Sigmoid colon (tissue), 7 donors: ENCODE data around the gene FLNA. TPM values are rescaled to one million over a fixed set of nuclear protein-coding genes. Genes with fewer than 3 reads are reported as not detected.
"Not testable (repeated sequence)": the region's sequence is repeated elsewhere in the genome, so short reads cannot be mapped to it uniquely, and the experiment has no call there.

ENCODE experiments used
- DNase-seq: peaks from one replicate; pipeline ENCODE4 v3.0.0-alpha.2; 2019
- H3K27ac ChIP-seq, 4 donors: fragments of 200-600 bp; sonication (generic); one replicate each; pipeline ENCODE4 v1.5.1; 2016 to 2019; ENCODE audit warnings: mild to moderate bottlenecking in 1 of 4
- H3K27me3 ChIP-seq, 3 donors: fragments of 200-600 bp; sonication (generic); one replicate each; pipeline ENCODE4 v1.5.1; 2019; ENCODE audit warnings: mild to moderate bottlenecking in 1 of 3
- H3K36me3 ChIP-seq, 4 donors: fragments of 200-600 bp; sonication (generic); one replicate each; pipeline ENCODE4 v1.5.1; 2016 to 2019
- H3K4me1 ChIP-seq, 4 donors: fragments of 200-600 bp; sonication (generic); one replicate each; pipeline ENCODE4 v1.5.1; 2017 to 2019
- H3K4me3 ChIP-seq, 4 donors: fragments of 200-600 bp; sonication (generic); one replicate each; pipeline ENCODE4 v1.5.1; 2017 to 2019; ENCODE audit warnings: mild to moderate bottlenecking in 2 of 4, moderate library complexity in 1 of 4
- H3K9me3 ChIP-seq, 4 donors: fragments of 200-600 bp in 3 of 4; sonication (generic) in 3 of 4; one replicate each; pipeline versions ENCODE4 v1.5.1 to v1.6.1; 2013 to 2019
- CTCF ChIP-seq, 4 experiments: fragments of 450-650 bp in 3 of 4; fragments of 200-600 bp in 1 of 4; IDR thresholded peaks; one replicate each; pipeline ENCODE4 v1.5.1; 2016 to 2019; ENCODE audit warnings: antibody characterized with exemption in 4 of 4, mild to moderate bottlenecking in 3 of 4, moderate library complexity in 2 of 4
- EP300 ChIP-seq, 4 donors: sonication (generic); formaldehyde crosslinking; IDR thresholded peaks; one replicate each; pipeline ENCODE4 v1.6.1; 2017; ENCODE audit warnings: antibody characterized with exemption in 4 of 4
- POLR2A ChIP-seq, 2 donors: fragments of 450-650 bp; IDR thresholded peaks; one replicate each; pipeline ENCODE4 v1.6.1; 2016; ENCODE audit warnings: antibody characterized with exemption in 2 of 2, mild to moderate bottlenecking in 2 of 2, moderate library complexity in 2 of 2
- POLR2AphosphoS5 ChIP-seq, 4 donors: sonication (generic); formaldehyde crosslinking; IDR thresholded peaks; one replicate each; pipeline ENCODE4 v1.6.1; 2017; ENCODE audit warnings: antibody characterized with exemption in 4 of 4
- WGBS, 2 donors: extraction: QIAGEN DNeasy Blood & Tissue Kit; methylation state at CpG; one replicate each; pipeline ENCODE4 v1.1.7; 2013; 5-methylcytosine and 5-hydroxymethylcytosine counted together
- intact Hi-C: fragments of 100-400 bp; cut with DNase I; formaldehyde crosslinking; loops from one replicate; pipeline ENCODE4 v1.15.1; 2023
- polyA plus RNA-seq, 3 donors: library from polyadenylated mRNA; stranded (reverse); fragments of 200-250 nt; gene quantifications; one replicate each; pipeline ENCODE4 v1.2.3, GENCODE V29; 2013
- small RNA-seq, 3 donors: library from RNA; depleted of rRNA; stranded (forward); fragments of <200 nt; gene quantifications; one replicate each; pipeline ENCODE3, GENCODE V24; 2016
- total RNA-seq, 4 donors: library from RNA; depleted of rRNA; stranded (reverse); fragments of >200 nt; gene quantifications; one replicate each; pipeline ENCODE4 v1.1.0, GENCODE V29; 2016
- donor health status: healthy with polysubstance abuse.
- donor health status: Bipolar disorder and iron deficiency.
- donor health status: healthy.

The FLNA gene
- total and polyA plus RNA-seq, 7 donors = 27.0 to 9,435 (median 2,494) TPM

GRCh38 chrX:154303476-154303875, 71.0 kb downstream of the FLNA start:
- intact Hi-C loops = no loop called here
- Histone ChIP-seq H3K4me3 (no peak overlapping the region), H3K27me3 (no peaks in the 10 kb centered on the region), H3K9me3 (no peaks in the 10 kb centered on the region), H3K36me3 (no peaks in the 10 kb centered on the region), H3K27ac (no peak overlapping the region), H3K4me1 (no peaks in the 10 kb centered on the region)
- 72 to 82% methylated on average over 8 of the region's 8 CpGs for WGBS, 2 donors
- TF ChIP-seq POLR2A (IDR thresholded peaks at IDR 0.05) (no peak), POLR2AphosphoS5 (IDR thresholded peaks at IDR 0.05) (no peak), CTCF (IDR thresholded peaks at IDR 0.05) (no peak), EP300 (IDR thresholded peaks at IDR 0.05) (no peak)
- DNase-seq = no peak

DNA sequence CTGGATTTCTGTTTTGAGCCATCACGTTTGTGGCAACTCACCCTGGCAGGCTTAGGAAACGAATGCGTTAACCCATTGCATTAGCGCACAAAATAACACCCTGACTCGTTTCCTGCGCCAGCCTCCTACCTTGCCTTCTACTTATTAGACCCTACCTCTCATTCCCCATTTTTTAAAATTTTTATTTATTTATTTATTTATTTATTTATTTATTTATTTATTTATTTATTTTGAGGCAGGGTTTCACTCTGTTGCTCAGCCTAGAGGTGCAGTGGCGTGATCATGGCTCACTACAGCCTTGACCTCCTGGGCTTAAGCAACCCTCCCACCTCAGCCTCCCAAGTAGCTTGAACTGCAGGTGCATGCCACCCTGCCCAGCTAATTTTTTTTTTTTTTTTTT, 71.4 kb downstream of the FLNA start:
- H3K27ac ChIP-seq, intact Hi-C loops, H3K9me3 ChIP-seq, H3K4me1 ChIP-seq, H3K36me3 ChIP-seq, H3K4me3 ChIP-seq, H3K27me3 ChIP-seq, DNase-seq: not testable (repeated sequence)
- WGBS, 2 donors = 76 to 90% methylated on average over 7 of the region's 7 CpGs

- Histone ChIP-seq H3K27me3 (no peaks in the 10 kb centered on the region), H3K4me1 (no peaks in the 10 kb centered on the region), H3K36me3 (no peaks in the 10 kb centered on the region), H3K9me3 (no peaks in the 10 kb centered on the region), H3K27ac (no peak overlapping the region), H3K4me3 (no peak overlapping the region)
- TF ChIP-seq EP300 (IDR thresholded peaks at IDR 0.05) (no peak), CTCF (IDR thresholded peaks at IDR 0.05) (no peak), POLR2A (IDR thresholded peaks at IDR 0.05) (no peak), POLR2AphosphoS5 (IDR thresholded peaks at IDR 0.05) (no peak)
- no peak for DNase-seq
- intact Hi-C loops = no loop called here
- 86 to 87% methylated on average over 8 of the region's 8 CpGs for WGBS, 2 donors
Observed at GRCh38 chrX:154300816-154301215, 73.6 kb downstream of the FLNA start.

Small RNA genes within 50 kb of the gene (small RNA-seq; reads per million reads assigned to genes)
- gene SNORA70 = 0 reads per million in 3 donors

Other genes starting within 250 kb of the FLNA start
- not detected for gene OPN1LW, start 230.4 kb downstream of the FLNA start, total RNA-seq
- not detected for gene OPN1LW, start 230.4 kb downstream of the FLNA start, polyA plus RNA-seq
- not detected for gene OPN1MW, start 192.0 kb downstream of the FLNA start, total RNA-seq
- gene OPN1MW, start 192.0 kb downstream of the FLNA start, polyA plus RNA-seq = not detected
- gene OPN1MW2, start 154.9 kb downstream of the FLNA start, total RNA-seq = not detected
- not detected for gene OPN1MW2, start 154.9 kb downstream of the FLNA start, polyA plus RNA-seq
- under 1 TPM in 1 of 4 donors, not detected in 3; 0.54 TPM for gene OPN1MW3, start 117.1 kb downstream of the FLNA start, total RNA-seq
- gene OPN1MW3, start 117.1 kb downstream of the FLNA start, polyA plus RNA-seq = not detected
- not detected for gene TEX28, start 79.5 kb downstream of the FLNA start, total RNA-seq
- not detected for gene TEX28, start 79.5 kb downstream of the FLNA start, polyA plus RNA-seq
- under 1 TPM in 1 of 4 donors, not detected in 3; under 0.01 TPM for gene TKTL1, start 78.8 kb downstream of the FLNA start, total RNA-seq
- under 1 TPM in 1 of 3 donors, not detected in 2; 0.31 TPM for gene TKTL1, start 78.8 kb downstream of the FLNA start, polyA plus RNA-seq
- gene EMD, start 4.7 kb upstream of the FLNA start, total RNA-seq = 10 to 100 TPM; 44.3 to 66.8 (median 48.6) TPM
- 10 to 100 TPM; 40.7 to 87.9 (median 42.6) TPM for gene EMD, start 4.7 kb upstream of the FLNA start, polyA plus RNA-seq
- 1,000 to 10,000 TPM; 3,138 to 8,651 (median 6,770) TPM for gene RPL10, start 23.7 kb upstream of the FLNA start, total RNA-seq
- 1,000 to 10,000 TPM; 4,760 to 8,094 (median 5,003) TPM for gene RPL10, start 23.7 kb upstream of the FLNA start, polyA plus RNA-seq
- gene DNASE1L1, start 34.6 kb upstream of the FLNA start, total RNA-seq = 10 to 100 TPM; 10.9 to 21.8 (median 16.6) TPM
- gene DNASE1L1, start 34.6 kb upstream of the FLNA start, polyA plus RNA-seq = 10 to 100 TPM; 15.5 to 25.7 (median 17.4) TPM
- gene TAFAZZIN, start 36.9 kb upstream of the FLNA start, total RNA-seq = 10 to 100 TPM; 35.7 to 58.2 (median 36.6) TPM
- gene TAFAZZIN, start 36.9 kb upstream of the FLNA start, polyA plus RNA-seq = 10 to 100 TPM in 1 of 3 donors, 1 to 10 TPM in 2; 8.4 to 48.0 (median 9.2) TPM
- gene ATP6AP1, start 54.0 kb upstream of the FLNA start, total RNA-seq = 10 to 100 TPM; 16.5 to 54.6 (median 27.0) TPM
- gene ATP6AP1, start 54.0 kb upstream of the FLNA start, polyA plus RNA-seq = 10 to 100 TPM; 18.6 to 87.7 (median 39.1) TPM
- gene GDI1, start 62.5 kb upstream of the FLNA start, total RNA-seq = 100 to 1,000 TPM in 1 of 4 donors, 10 to 100 TPM in 3; 71.7 to 101 (median 86.1) TPM
- gene GDI1, start 62.5 kb upstream of the FLNA start, polyA plus RNA-seq = 10 to 100 TPM; 50.9 to 75.4 (median 51.1) TPM
- gene FAM50A, start 69.5 kb upstream of the FLNA start, total RNA-seq = 10 to 100 TPM; 40.5 to 78.1 (median 48.7) TPM
- gene FAM50A, start 69.5 kb upstream of the FLNA start, polyA plus RNA-seq = 10 to 100 TPM; 61.9 to 85.1 (median 85.1) TPM
- 10 to 100 TPM in 1 of 4 donors, 1 to 10 TPM in 3; 3.1 to 12.7 (median 5.9) TPM for gene PLXNA3, start 83.6 kb upstream of the FLNA start, total RNA-seq
- gene PLXNA3, start 83.6 kb upstream of the FLNA start, polyA plus RNA-seq = 10 to 100 TPM in 1 of 3 donors, 1 to 10 TPM in 2; 4.2 to 22.9 (median 8.6) TPM
- 10 to 100 TPM; 15.5 to 32.7 (median 22.4) TPM for gene LAGE3, start 104.6 kb upstream of the FLNA start, total RNA-seq
- gene LAGE3, start 104.6 kb upstream of the FLNA start, polyA plus RNA-seq = 10 to 100 TPM; 12.7 to 25.4 (median 21.6) TPM
- gene UBL4A, start 112.0 kb upstream of the FLNA start, total RNA-seq = 10 to 100 TPM; 31.6 to 51.0 (median 44.1) TPM
- gene UBL4A, start 112.0 kb upstream of the FLNA start, polyA plus RNA-seq = 10 to 100 TPM; 36.5 to 44.4 (median 36.5) TPM
- 10 to 100 TPM; 17.5 to 28.8 (median 20.7) TPM for gene SLC10A3, start 116.0 kb upstream of the FLNA start, total RNA-seq
- 10 to 100 TPM; 12.9 to 22.6 (median 18.0) TPM for gene SLC10A3, start 116.0 kb upstream of the FLNA start, polyA plus RNA-seq
- gene FAM3A, start 141.6 kb upstream of the FLNA start, total RNA-seq = 10 to 100 TPM; 30.7 to 49.0 (median 40.6) TPM
- gene FAM3A, start 141.6 kb upstream of the FLNA start, polyA plus RNA-seq = 10 to 100 TPM; 49.7 to 64.9 (median 57.1) TPM
- 10 to 100 TPM; 15.0 to 32.1 (median 19.8) TPM for gene G6PD, start 172.2 kb upstream of the FLNA start, total RNA-seq
- 10 to 100 TPM in 2 of 3 donors, 1 to 10 TPM in 1; 9.0 to 34.6 (median 17.8) TPM for gene G6PD, start 172.2 kb upstream of the FLNA start, polyA plus RNA-seq
- 10 to 100 TPM in 3 of 4 donors, 1 to 10 TPM in 1; 9.2 to 27.4 (median 13.3) TPM for gene IKBKG, start 173.0 kb upstream of the FLNA start, total RNA-seq
- 10 to 100 TPM; 13.2 to 28.9 (median 17.8) TPM for gene IKBKG, start 173.0 kb upstream of the FLNA start, polyA plus RNA-seq
- under 1 TPM in 1 of 4 donors, not detected in 3; 0.54 TPM for gene CTAG1A, start 210.5 kb upstream of the FLNA start, total RNA-seq
- gene CTAG1A, start 210.5 kb upstream of the FLNA start, polyA plus RNA-seq = not detected
- not detected for gene CTAG1B, start 244.6 kb upstream of the FLNA start, total RNA-seq
- not detected for gene CTAG1B, start 244.6 kb upstream of the FLNA start, polyA plus RNA-seq